NK-92 treated with Interleukin-12 subunit alpha and Interleukin-12 subunit beta, amount 100 ng/mL, for 24 hours (cell line): ENCODE measurements around the gene QRICH2.
"Not testable (repeated sequence)": the region's sequence is repeated elsewhere in the genome, so short reads cannot be mapped to it uniquely, and the experiment has no call there.

ENCODE experiments used
- DNase-seq: peaks from one replicate; lab custom pipeline; 2025; lab: John Stamatoyannopoulos, UW

The QRICH2 gene

GRCh38 chr17:76265624-76266243 lies 42.3 kb downstream of the QRICH2 start:
- no peak for DNase-seq

- DNase-seq, result peak; percentile 99
These were observed 43.1 kb downstream of the QRICH2 start, which contains the start of gene UBALD2 for GRCh38 chr17:76264755-76265623. UBALD2 (plus strand) TSS chr17:76265348; CDS start chr17:76265506, 158 bp downstream.

- no peak for DNase-seq
These were observed 43.7 kb downstream of the QRICH2 start for GRCh38 chr17:76264425-76264754.

- no peak for DNase-seq
These were observed 44.2 kb downstream of the QRICH2 start for GRCh38 chr17:76263896-76264295.

GRCh38 chr17:76262732-76263344 lies 45.2 kb downstream of the QRICH2 start:
- DNase-seq, result peak; percentile 38

GRCh38 chr17:76261421-76262215 lies 46.5 kb downstream of the QRICH2 start:
- DNase-seq, result no peak

GRCh38 chr17:76260669-76261068 lies 47.4 kb downstream of the QRICH2 start:
- no peak for DNase-seq

- no peak for DNase-seq
These were observed 47.9 kb downstream of the QRICH2 start for GRCh38 chr17:76260220-76260619.

- DNase-seq, result not testable (repeated sequence)
These were observed 51.5 kb downstream of the QRICH2 start for GRCh38 chr17:76256430-76257050.

- DNase-seq, result no peak
These were observed 52.2 kb downstream of the QRICH2 start for GRCh38 chr17:76255801-76256429.

GRCh38 chr17:76254275-76254674 lies 53.8 kb downstream of the QRICH2 start:
- no peak for DNase-seq

GRCh38 chr17:76253841-76254240 lies 54.2 kb downstream of the QRICH2 start:
- DNase-seq, result no peak

- DNase-seq, result not testable (repeated sequence)
These were observed 54.9 kb downstream of the QRICH2 start for GRCh38 chr17:76252967-76253766.

- DNase-seq, result no peak
These were observed 55.8 kb downstream of the QRICH2 start for GRCh38 chr17:76252040-76252954.

- DNase-seq, result no peak
These were observed 56.5 kb downstream of the QRICH2 start for GRCh38 chr17:76251478-76252039.

GRCh38 chr17:76250141-76250540 lies 57.9 kb downstream of the QRICH2 start:
- no peak for DNase-seq

- DNase-seq, result no peak
These were observed 59.9 kb downstream of the QRICH2 start for GRCh38 chr17:76248013-76248782.

GRCh38 chr17:76247304-76247703 lies 60.8 kb downstream of the QRICH2 start:
- DNase-seq, result no peak
